AG09309 (cell line): ENCODE data around the gene EIF3K.

Experiments
- DNase-seq: peaks from one replicate; pipeline ENCODE4 v3.0.0-alpha.2; 2010; ENCODE audit warnings: low read depth
- H3K4me3 ChIP-seq: 2 replicates; pipeline ENCODE4 v1.5.1; 2011; ENCODE audit warnings: mild to moderate bottlenecking, low read depth, low read length, moderate library complexity; ENCODE audit not compliant: control insufficient read depth
- CTCF ChIP-seq: IDR thresholded peaks from 2 replicates; pipeline ENCODE4 v1.5.1; 2011; ENCODE audit warnings: mild to moderate bottlenecking, low read depth, low read length, inconsistent platforms; ENCODE audit not compliant: insufficient read depth, control insufficient read depth; ENCODE audit errors: missing control alignments

EIF3K gene

GRCh38 chr19:38666663-38667511 lies 47.9 kb downstream of the EIF3K start:
- no peak for TF ChIP-seq CTCF
- H3K4me3 ChIP-seq, result no peak overlapping the region
- DNase-seq, result no peak

GRCh38 chr19:38667661-38668171 lies 48.7 kb downstream of the EIF3K start:
- H3K4me3 ChIP-seq, result no peak overlapping the region
- DNase-seq, result no peak
- no peak for TF ChIP-seq CTCF

GRCh38 chr19:38669552-38669951 lies 50.6 kb downstream of the EIF3K start:
- no peak overlapping the region for H3K4me3 ChIP-seq
- no peak for TF ChIP-seq CTCF
- DNase-seq, result no peak

GRCh38 chr19:38670921-38671398 lies 52.0 kb downstream of the EIF3K start:
- no peak overlapping the region for H3K4me3 ChIP-seq
- no peak for DNase-seq
- no peak for TF ChIP-seq CTCF

- TF ChIP-seq CTCF, result no peak
- DNase-seq, result no peak
Observed at GRCh38 chr19:38671654-38672053, 52.7 kb downstream of the EIF3K start.

GRCh38 chr19:38673030-38673429 lies 54.0 kb downstream of the EIF3K start:
- no peak for DNase-seq
- H3K4me3 ChIP-seq, result no peak overlapping the region
- TF ChIP-seq CTCF, result no peak

More at GRCh38 chr19:38671654-38672053, 52.7 kb downstream of the EIF3K start:
- no peak overlapping the region for H3K4me3 ChIP-seq
